Measurements from ENCODE around the gene ADGRL3.

The ADGRL3 gene

GRCh38 chr4:61663310-61663709, 463.2 kb downstream of the ADGRL3 start:
- no peak overlapping the region for H3K4me2 ChIP-seq
- H3K79me2 ChIP-seq (ENCODE audit: insufficient read depth, low read depth): no peaks in the 10 kb centered on the region
- no peaks in the 10 kb centered on the region for H3K36me3 ChIP-seq (ENCODE audit: insufficient read depth)
- no peak for TF ChIP-seq CTCF (conservative IDR thresholded peaks at IDR 0.05; ENCODE audit: low read depth, low read length)
- no peaks in the 10 kb centered on the region for H4K20me1 ChIP-seq (ENCODE audit: insufficient read depth)
- H3K27ac ChIP-seq: no peak overlapping the region
- H3K4me1 ChIP-seq (ENCODE audit: low read depth, poor library complexity, severe bottlenecking): no peaks in the 10 kb centered on the region
- no peaks in the 10 kb centered on the region for H3K27me3 ChIP-seq (ENCODE audit: insufficient read depth, low read depth)
- H2AFZ ChIP-seq (ENCODE audit: low read depth): no peak overlapping the region
- H3K9ac ChIP-seq: no peak overlapping the region
- no peak overlapping the region for H3K4me3 ChIP-seq (IDR thresholded peaks at IDR 0.05; ENCODE audit: insufficient read depth, low read depth, low read length)

- no peak overlapping the region for H3K4me3 ChIP-seq (IDR thresholded peaks at IDR 0.05; ENCODE audit: insufficient read depth, low read depth, low read length)
- no peak for TF ChIP-seq CTCF (conservative IDR thresholded peaks at IDR 0.05; ENCODE audit: low read depth, low read length)
- H3K9ac ChIP-seq: no peak overlapping the region
- H3K4me2 ChIP-seq: no peak overlapping the region
- no peaks in the 10 kb centered on the region for H3K27me3 ChIP-seq (ENCODE audit: insufficient read depth, low read depth)
- no peaks in the 10 kb centered on the region for H3K79me2 ChIP-seq (ENCODE audit: insufficient read depth, low read depth)
- peaks cover 4% of the 10 kb centered on the region for H3K4me1 ChIP-seq (ENCODE audit: low read depth, poor library complexity, severe bottlenecking)
- H4K20me1 ChIP-seq (ENCODE audit: insufficient read depth): no peaks in the 10 kb centered on the region
- H3K36me3 ChIP-seq (ENCODE audit: insufficient read depth): no peaks in the 10 kb centered on the region
- H3K27ac ChIP-seq: no peak overlapping the region
- H2AFZ ChIP-seq (ENCODE audit: low read depth): no peak overlapping the region
Observed at GRCh38 chr4:61665649-61666048, 465.5 kb downstream of the ADGRL3 start.

- Histone ChIP-seq H3K27me3 (ENCODE audit: insufficient read depth, low read depth) (no peaks in the 10 kb centered on the region), H3K4me3 (IDR thresholded peaks at IDR 0.05; ENCODE audit: insufficient read depth, low read depth, low read length) (no peak overlapping the region), H3K4me2 (no peak overlapping the region), H3K27ac (no peak overlapping the region), H3K9ac (no peak overlapping the region), H2AFZ (ENCODE audit: low read depth) (no peak overlapping the region), H3K4me1 (ENCODE audit: low read depth, poor library complexity, severe bottlenecking) (peaks cover 8% of the 10 kb centered on the region), H3K36me3 (ENCODE audit: insufficient read depth) (no peaks in the 10 kb centered on the region), H4K20me1 (ENCODE audit: insufficient read depth) (no peaks in the 10 kb centered on the region), H3K79me2 (ENCODE audit: insufficient read depth, low read depth) (no peaks in the 10 kb centered on the region)
- no peak for TF ChIP-seq CTCF (conservative IDR thresholded peaks at IDR 0.05; ENCODE audit: low read depth, low read length)
Observed at GRCh38 chr4:61666244-61666643, 466.1 kb downstream of the ADGRL3 start.

- Histone ChIP-seq H3K4me3 (IDR thresholded peaks at IDR 0.05; ENCODE audit: insufficient read depth, low read depth, low read length) (no peak overlapping the region), H3K4me1 (ENCODE audit: low read depth, poor library complexity, severe bottlenecking) (peaks cover 8% of the 10 kb centered on the region), H3K4me2 (no peak overlapping the region)
Observed at GRCh38 chr4:61671599-61671998, 471.5 kb downstream of the ADGRL3 start.

More at GRCh38 chr4:61671599-61671998, 471.5 kb downstream of the ADGRL3 start:
- H3K36me3 ChIP-seq (ENCODE audit: insufficient read depth): no peaks in the 10 kb centered on the region
- H2AFZ ChIP-seq (ENCODE audit: low read depth): no peak overlapping the region
- H3K27ac ChIP-seq: no peak overlapping the region
- no peaks in the 10 kb centered on the region for H3K27me3 ChIP-seq (ENCODE audit: insufficient read depth, low read depth)
- H3K79me2 ChIP-seq (ENCODE audit: insufficient read depth, low read depth): no peaks in the 10 kb centered on the region
- TF ChIP-seq CTCF (conservative IDR thresholded peaks at IDR 0.05; ENCODE audit: low read depth, low read length): no peak
- H3K9ac ChIP-seq: no peak overlapping the region
- H4K20me1 ChIP-seq (ENCODE audit: insufficient read depth): no peaks in the 10 kb centered on the region
